MCF 10A (cell line): ENCODE data around the gene ACSL1. TPM values are rescaled to one million over a fixed set of nuclear protein-coding genes. Genes with fewer than 3 reads are reported as not detected.

Experiments used
- BruUV-seq: library from RNA; stranded (reverse); fragments of 400-500 nt; replicated peaks from 2 replicates; lab custom pipeline; 2021; lab: Mats Ljungman, UMichigan
- CTCF ChIA-PET: fragments of 300-600 bp; sonication (Branson Sonifier 250); formaldehyde crosslinking; extraction: SDS; loops from one replicate; lab custom pipeline; 2021; ENCODE audit warnings: antibody characterized with exemption, inconsistent platforms; lab: Yijun Ruan, JAX
- POLR2A ChIA-PET: fragments of 300-600, 350-650 bp; sonication (Branson Sonifier 250); formaldehyde crosslinking; extraction: SDS; loops from one replicate; lab custom pipeline; 2020; ENCODE audit warnings: antibody characterized with exemption, inconsistent platforms; lab: Yijun Ruan, JAX
- DNase-seq: peaks from one replicate; pipeline ENCODE4 v3.0.0-alpha.2; 2018; ENCODE audit not compliant: unreplicated experiment
- H3K27ac Mint-ChIP-seq: one replicate; pipeline ENCODE4 v1.8.0; 2022; ENCODE audit warnings: mild to moderate bottlenecking, low read depth, mixed read lengths; ENCODE audit not compliant: unreplicated experiment
- H3K27me3 Mint-ChIP-seq: one replicate; pipeline ENCODE4 v1.8.0; 2022; ENCODE audit warnings: mixed read lengths; ENCODE audit not compliant: insufficient read depth, unreplicated experiment
- H3K36me3 Mint-ChIP-seq: one replicate; pipeline ENCODE4 v1.8.0; 2022; ENCODE audit warnings: mild to moderate bottlenecking, moderate library complexity, mixed read lengths; ENCODE audit not compliant: insufficient read depth, unreplicated experiment
- H3K4me1 Mint-ChIP-seq: one replicate; pipeline ENCODE4 v1.8.0; 2022; ENCODE audit warnings: mixed read lengths; ENCODE audit not compliant: insufficient read depth, unreplicated experiment
- H3K4me3 Mint-ChIP-seq: one replicate; pipeline ENCODE4 v1.8.0; 2022; ENCODE audit warnings: mild to moderate bottlenecking, moderate library complexity, mixed read lengths; ENCODE audit not compliant: unreplicated experiment
- H3K9me3 Mint-ChIP-seq: one replicate; pipeline ENCODE4 v1.8.0; 2022; ENCODE audit warnings: mixed read lengths; ENCODE audit not compliant: unreplicated experiment
- intact Hi-C: fragments of 100-400 bp; cut with micrococcal nuclease; formaldehyde crosslinking; loops from 2 replicates; pipeline ENCODE4 v1.14.1; 2022
- total RNA-seq: library from RNA; stranded (reverse); gene quantifications from 2 replicates; pipeline ENCODE4 v1.2.3, GENCODE V29; 2022
- TF ChIP-seq, protein P1 (sequence below): fragments of 200-600 bp; IDR thresholded peaks from one replicate; pipeline ENCODE4 v1.8.0; 2022; ENCODE audit warnings: antibody characterized with exemption, mild to moderate bottlenecking; ENCODE audit not compliant: unreplicated experiment

The ACSL1 gene
- total RNA-seq, 1 experiment from 2014 or later, result 105 TPM

DNA sequence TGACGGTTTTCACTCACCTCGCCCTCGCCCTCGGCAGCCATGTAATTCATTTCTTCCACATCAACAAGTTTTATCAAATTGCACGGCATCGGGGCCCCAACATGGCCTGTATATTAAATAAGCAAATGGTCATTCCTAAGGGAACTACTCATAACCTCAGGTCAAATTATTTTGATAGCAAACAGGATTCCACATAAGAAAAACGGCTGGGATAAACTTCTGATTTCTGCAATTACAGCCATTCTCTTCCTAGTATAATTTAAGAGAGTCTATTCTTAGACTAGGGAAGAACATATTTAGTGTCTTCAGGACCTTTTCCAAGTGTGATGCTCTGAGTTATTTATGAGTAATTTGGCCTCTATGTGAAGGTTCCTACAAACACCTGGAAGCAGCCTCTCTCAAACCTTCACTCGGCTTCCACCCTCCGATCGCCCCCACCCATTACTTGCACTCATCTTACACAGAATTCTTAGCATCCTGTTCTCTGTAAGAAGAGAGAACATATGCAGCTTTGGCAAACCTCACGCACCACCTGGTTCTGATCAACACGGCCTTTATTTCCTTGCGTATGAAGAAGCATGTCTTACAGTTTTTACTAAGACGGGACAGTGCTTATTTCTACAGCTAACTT lies 62.5 kb downstream of the ACSL1 start:
- Mint-ChIP-seq H3K4me3 (no peak overlapping the region), H3K4me1 (no peaks in the 10 kb centered on the region), H3K27ac (peak overlapping the region; percentile 31), H3K27me3 (no peaks in the 10 kb centered on the region), H3K9me3 (no peaks in the 10 kb centered on the region), H3K36me3 (peaks cover 96% of the 10 kb centered on the region)
- no peak for DNase-seq
- no TSS peak for BruUV-seq
- intact Hi-C loops, result no loop called here
- POLR2A ChIA-PET, result no interaction called here
- TF ChIP-seq, protein P1, sequence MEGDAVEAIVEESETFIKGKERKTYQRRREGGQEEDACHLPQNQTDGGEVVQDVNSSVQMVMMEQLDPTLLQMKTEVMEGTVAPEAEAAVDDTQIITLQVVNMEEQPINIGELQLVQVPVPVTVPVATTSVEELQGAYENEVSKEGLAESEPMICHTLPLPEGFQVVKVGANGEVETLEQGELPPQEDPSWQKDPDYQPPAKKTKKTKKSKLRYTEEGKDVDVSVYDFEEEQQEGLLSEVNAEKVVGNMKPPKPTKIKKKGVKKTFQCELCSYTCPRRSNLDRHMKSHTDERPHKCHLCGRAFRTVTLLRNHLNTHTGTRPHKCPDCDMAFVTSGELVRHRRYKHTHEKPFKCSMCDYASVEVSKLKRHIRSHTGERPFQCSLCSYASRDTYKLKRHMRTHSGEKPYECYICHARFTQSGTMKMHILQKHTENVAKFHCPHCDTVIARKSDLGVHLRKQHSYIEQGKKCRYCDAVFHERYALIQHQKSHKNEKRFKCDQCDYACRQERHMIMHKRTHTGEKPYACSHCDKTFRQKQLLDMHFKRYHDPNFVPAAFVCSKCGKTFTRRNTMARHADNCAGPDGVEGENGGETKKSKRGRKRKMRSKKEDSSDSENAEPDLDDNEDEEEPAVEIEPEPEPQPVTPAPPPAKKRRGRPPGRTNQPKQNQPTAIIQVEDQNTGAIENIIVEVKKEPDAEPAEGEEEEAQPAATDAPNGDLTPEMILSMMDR, result no peak
- CTCF ChIA-PET, result no interaction called here

DNA sequence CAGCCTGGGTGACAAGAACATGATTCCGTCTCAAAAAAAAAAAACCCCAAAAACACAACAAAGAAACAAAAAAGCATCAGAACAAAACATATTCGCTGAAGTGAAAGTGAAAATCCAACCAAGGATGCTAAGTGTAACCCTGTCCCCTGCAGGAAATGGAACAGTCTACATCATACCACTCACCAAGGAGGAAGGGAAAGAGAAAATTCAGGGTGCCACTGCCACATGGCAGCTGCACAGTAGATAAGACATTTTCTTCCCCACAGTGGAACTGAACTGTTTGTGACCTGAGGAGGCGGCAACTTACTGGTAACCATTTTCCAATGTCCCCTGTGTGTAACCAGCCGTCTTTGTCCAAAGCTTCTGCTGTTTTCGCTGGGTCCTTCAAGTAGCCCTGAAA lies 63.7 kb downstream of the ACSL1 start:
- ChIA-PET POLR2A (no interaction called here), CTCF (interaction anchor here (0.8 kb wide), 1 partner anchor 15 kb away, joined by 4 read pairs; no protein-coding TSS in a partner anchor)
- Mint-ChIP-seq H3K27ac (no peak overlapping the region), H3K4me1 (peaks cover under 1% of the 10 kb centered on the region), H3K4me3 (no peak overlapping the region), H3K36me3 (peaks cover 95% of the 10 kb centered on the region), H3K9me3 (no peaks in the 10 kb centered on the region), H3K27me3 (no peaks in the 10 kb centered on the region)
- TF ChIP-seq, protein P1, result no peak
- intact Hi-C loops, result no loop called here
- BruUV-seq, result no TSS peak
- DNase-seq, result no peak

DNA sequence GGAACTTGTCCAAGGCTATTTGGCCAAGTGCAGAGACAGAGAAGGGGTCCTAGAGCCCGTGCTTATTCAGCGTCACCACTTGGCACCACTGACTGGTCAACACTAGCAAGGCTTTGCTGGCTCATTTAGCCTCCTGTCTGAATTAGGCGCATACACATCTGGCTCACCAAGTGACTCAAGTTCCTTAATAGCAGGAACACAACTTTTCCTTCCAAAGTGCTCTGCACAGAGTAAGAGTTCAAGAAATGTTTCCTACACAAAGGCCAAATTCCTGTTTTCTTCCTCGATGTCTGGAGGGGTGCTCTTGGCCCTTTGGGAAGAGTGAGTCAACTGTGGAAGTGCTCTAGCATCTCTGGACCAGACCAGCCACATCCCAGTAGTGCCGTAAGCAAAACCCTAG lies 65.1 kb downstream of the ACSL1 start:
- POLR2A ChIA-PET, result no interaction called here
- TF ChIP-seq, protein P1, result no peak
- CTCF ChIA-PET, result interaction anchor here (0.6 to 0.8 kb wide), 2 partner anchors 49 to 447 kb away, joined by 3 read pairs; no protein-coding TSS in a partner anchor
- peaks cover 12% of the 10 kb centered on the region for H3K4me1 Mint-ChIP-seq
- intact Hi-C loops, result no loop called here
- H3K36me3 Mint-ChIP-seq, result peaks cover 93% of the 10 kb centered on the region
- H3K27me3 Mint-ChIP-seq, result no peaks in the 10 kb centered on the region
- H3K27ac Mint-ChIP-seq, result no peak overlapping the region
- BruUV-seq, result no TSS peak
- no peaks in the 10 kb centered on the region for H3K9me3 Mint-ChIP-seq
- no peak for DNase-seq
- no peak overlapping the region for H3K4me3 Mint-ChIP-seq

DNA sequence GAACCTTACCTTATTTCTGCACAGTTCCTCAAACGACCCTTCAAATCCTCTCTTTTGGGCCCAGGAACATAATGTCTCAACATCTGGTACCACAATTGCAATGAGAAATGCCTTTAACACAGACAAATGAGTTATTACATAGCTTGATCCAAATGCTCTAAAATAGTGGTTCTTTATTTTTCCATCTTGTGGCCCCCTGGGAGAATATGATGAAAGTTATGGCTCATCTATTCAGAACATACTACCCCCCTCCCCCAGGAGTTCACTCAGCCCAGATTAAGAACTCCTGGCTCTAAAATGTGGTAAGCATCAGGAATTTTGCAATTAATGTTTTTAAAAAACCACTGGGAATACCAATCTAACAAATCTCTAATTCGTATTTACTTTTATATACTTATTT lies 68.0 kb downstream of the ACSL1 start:
- Mint-ChIP-seq H3K9me3 (no peaks in the 10 kb centered on the region), H3K27me3 (no peaks in the 10 kb centered on the region), H3K4me1 (peaks cover 30% of the 10 kb centered on the region), H3K27ac (no peak overlapping the region), H3K4me3 (no peak overlapping the region), H3K36me3 (peaks cover 92% of the 10 kb centered on the region)
- no TSS peak for BruUV-seq
- POLR2A ChIA-PET, result interaction anchor here (1.0 to 1.4 kb wide), 2 partner anchors 24 to 48 kb away, joined by 4 read pairs; partner anchors contain the start of gene CENPU
- no peak for DNase-seq
- TF ChIP-seq, protein P1, result no peak
- CTCF ChIA-PET, result interaction anchor here (0.6 to 1.3 kb wide), 5 partner anchors 12 to 378 kb away, joined by 3 to 5 read pairs (median 4); no protein-coding TSS in a partner anchor
- intact Hi-C loops, result no loop called here
